ENCODE results near the gene FBXW9. TPM values are rescaled to one million over a fixed set of nuclear protein-coding genes. Genes with fewer than 3 reads are reported as not detected.

FBXW9 gene
- total RNA-seq, 2 experiments from 2014 or later, result 5.3 to 5.9 TPM

Other genes starting within 250 kb of the FBXW9 start
- 1 to 10 TPM; 2.2 to 2.4 TPM for gene ZNF709, start 211.8 kb downstream of the FBXW9 start, total RNA-seq
- gene ZNF564, start 145.1 kb downstream of the FBXW9 start, total RNA-seq, result 10 to 100 TPM; 11.1 to 12.1 TPM
- gene ZNF490, start 85.8 kb downstream of the FBXW9 start, total RNA-seq, result 10 to 100 TPM; 15.1 to 15.8 TPM
- 10 to 100 TPM; 31.3 to 37.3 TPM for gene ZNF791, start 85.7 kb downstream of the FBXW9 start, total RNA-seq
- 100 to 1,000 TPM; 130 to 143 TPM for gene MAN2B1, start 29.9 kb downstream of the FBXW9 start, total RNA-seq
- 10 to 100 TPM; 14.4 to 19.6 TPM for gene WDR83, start 29.8 kb downstream of the FBXW9 start, total RNA-seq
- 100 to 1,000 TPM in 1 of 2 experiments, 10 to 100 TPM in 1; 89.9 to 102 TPM for gene DHPS, start 14.8 kb downstream of the FBXW9 start, total RNA-seq
- gene GNG14, start 8.6 kb downstream of the FBXW9 start, total RNA-seq, result not detected
- 10 to 100 TPM; 80.5 to 90.7 TPM for gene TNPO2, start 27.3 kb upstream of the FBXW9 start, total RNA-seq
- 100 to 1,000 TPM; 222 to 226 TPM for gene TRIR, start 38.1 kb upstream of the FBXW9 start, total RNA-seq
- 10 to 100 TPM; 67.2 to 68.3 TPM for gene GET3, start 40.9 kb upstream of the FBXW9 start, total RNA-seq
- gene BEST2, start 55.2 kb upstream of the FBXW9 start, total RNA-seq, result not detected
- gene HOOK2, start 78.9 kb upstream of the FBXW9 start, total RNA-seq, result 10 to 100 TPM; 13.9 to 14.0 TPM
- 10 to 100 TPM; 66.7 to 78.4 TPM for gene JUNB, start 94.9 kb upstream of the FBXW9 start, total RNA-seq
- gene PRDX2, start 105.2 kb upstream of the FBXW9 start, total RNA-seq, result 100 to 1,000 TPM; 274 to 288 TPM
- 10 to 100 TPM; 27.0 to 31.1 TPM for gene THSD8, start 105.4 kb upstream of the FBXW9 start, total RNA-seq
- 10 to 100 TPM; 34.9 to 39.3 TPM for gene RNASEH2A, start 110.0 kb upstream of the FBXW9 start, total RNA-seq
- gene RTBDN, start 137.9 kb upstream of the FBXW9 start, total RNA-seq, result not detected
- gene MAST1, start 141.9 kb upstream of the FBXW9 start, total RNA-seq, result under 1 TPM; 0.35 to 0.67 TPM
- gene DNASE2, start 184.8 kb upstream of the FBXW9 start, total RNA-seq, result 10 to 100 TPM; 28.8 to 30.0 TPM
- under 1 TPM in 1 of 2 experiments, not detected in 1; 0.20 TPM for gene KLF1, start 190.6 kb upstream of the FBXW9 start, total RNA-seq
- gene GCDH, start 194.5 kb upstream of the FBXW9 start, total RNA-seq, result 10 to 100 TPM; 35.4 to 41.7 TPM
- 1 to 10 TPM; 3.2 to 4.5 TPM for gene SYCE2, start 222.7 kb upstream of the FBXW9 start, total RNA-seq
- 10 to 100 TPM; 85.7 to 90.6 TPM for gene FARSA, start 237.1 kb upstream of the FBXW9 start, total RNA-seq
- 100 to 1,000 TPM; 726 to 779 TPM for gene CALR, start 242.0 kb upstream of the FBXW9 start, total RNA-seq
- gene RAD23A, start 249.2 kb upstream of the FBXW9 start, total RNA-seq, result 100 to 1,000 TPM; 120 to 131 TPM